GM21576 (cell line): Measurements from ENCODE around the gene DLL1.
A peak's percentile ranks its signal among the peaks of the same experiment; 100 is the strongest.

Experiments used
- ATAC-seq: cut with Tn5 transposase; IDR thresholded peaks from one replicate; pipeline ENCODE4 v1.9.1; 2021; ENCODE audit warnings: mild to moderate bottlenecking, moderate library complexity; ENCODE audit not compliant: unreplicated experiment

DLL1 gene

GRCh38 chr6:170295510-170296422 lies 4.9 kb upstream of the DLL1 start:
- peak; percentile 40 for ATAC-seq

GRCh38 chr6:170294813-170295509 lies 4.1 kb upstream of the DLL1 start:
- ATAC-seq, result no peak

DNA sequence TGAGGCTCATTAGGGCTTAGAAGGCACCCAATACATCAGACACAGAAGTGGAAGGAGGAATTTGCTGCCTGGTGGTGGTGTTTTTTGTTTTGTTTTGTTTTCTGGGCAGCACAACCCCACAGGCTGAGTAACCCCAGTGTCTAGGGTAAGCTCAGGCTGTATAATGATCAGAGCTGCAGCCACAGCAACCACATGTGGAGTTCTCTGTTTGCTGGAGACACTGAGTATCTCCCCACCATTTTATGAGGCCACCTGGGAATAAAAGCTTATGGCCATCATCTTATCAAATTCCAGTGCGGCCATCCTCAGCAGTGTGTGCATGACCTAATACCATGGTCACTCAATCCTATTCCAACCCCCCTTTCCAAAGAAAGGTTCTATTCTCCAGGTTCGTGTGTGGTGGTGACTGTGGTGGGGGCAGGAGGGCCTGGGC lies 3.4 kb upstream of the DLL1 start:
- no peak for ATAC-seq

DNA sequence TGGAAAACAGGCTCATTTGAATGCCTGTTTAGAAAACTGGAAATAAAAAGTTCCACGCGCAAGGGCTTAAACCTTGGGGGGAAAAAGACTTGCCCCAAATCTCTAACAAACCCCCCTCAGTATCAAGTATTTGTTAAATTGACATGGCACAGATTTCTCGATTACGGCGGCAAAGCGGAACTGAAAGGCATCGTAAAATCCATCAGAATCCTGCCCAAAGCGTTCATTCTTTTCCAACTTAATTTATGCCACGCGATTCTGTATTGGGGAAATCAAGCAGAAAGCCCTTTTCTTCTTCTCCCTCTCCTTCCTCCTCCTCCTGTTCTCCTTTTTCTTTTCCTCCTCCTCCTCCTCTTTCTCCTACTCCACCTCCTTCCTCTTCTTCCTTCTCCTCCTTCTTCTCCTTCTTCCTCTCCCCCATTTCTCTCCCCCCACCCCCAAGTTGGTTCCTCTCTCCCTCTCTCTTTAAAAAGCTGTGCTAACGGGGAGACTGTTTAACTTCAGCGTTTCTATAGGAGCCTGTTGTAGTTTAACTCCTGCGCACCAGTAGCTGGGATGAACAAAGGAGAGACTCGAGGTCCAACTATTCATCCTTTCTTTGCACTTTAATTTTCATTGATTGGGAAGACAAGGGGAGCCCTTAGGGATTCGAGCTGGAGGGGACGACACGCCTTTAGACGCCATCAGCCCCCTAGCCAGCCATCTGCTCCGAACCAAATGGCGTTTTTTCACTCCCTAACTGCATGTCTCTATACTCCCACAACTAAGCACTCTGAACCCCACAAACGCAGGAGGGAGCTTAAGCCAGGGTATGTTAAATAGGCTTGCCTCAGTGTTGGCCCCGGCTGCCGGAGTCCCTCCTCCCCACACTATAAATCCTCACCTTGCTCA lies 2.7 kb upstream of the DLL1 start:
- ATAC-seq, result no peak

GRCh38 chr6:170292407-170293158 lies 1.7 kb upstream of the DLL1 start:
- ATAC-seq, result no peak

GRCh38 chr6:170292111-170292406 lies 1.2 kb upstream of the DLL1 start:
- ATAC-seq, result no peak

DNA sequence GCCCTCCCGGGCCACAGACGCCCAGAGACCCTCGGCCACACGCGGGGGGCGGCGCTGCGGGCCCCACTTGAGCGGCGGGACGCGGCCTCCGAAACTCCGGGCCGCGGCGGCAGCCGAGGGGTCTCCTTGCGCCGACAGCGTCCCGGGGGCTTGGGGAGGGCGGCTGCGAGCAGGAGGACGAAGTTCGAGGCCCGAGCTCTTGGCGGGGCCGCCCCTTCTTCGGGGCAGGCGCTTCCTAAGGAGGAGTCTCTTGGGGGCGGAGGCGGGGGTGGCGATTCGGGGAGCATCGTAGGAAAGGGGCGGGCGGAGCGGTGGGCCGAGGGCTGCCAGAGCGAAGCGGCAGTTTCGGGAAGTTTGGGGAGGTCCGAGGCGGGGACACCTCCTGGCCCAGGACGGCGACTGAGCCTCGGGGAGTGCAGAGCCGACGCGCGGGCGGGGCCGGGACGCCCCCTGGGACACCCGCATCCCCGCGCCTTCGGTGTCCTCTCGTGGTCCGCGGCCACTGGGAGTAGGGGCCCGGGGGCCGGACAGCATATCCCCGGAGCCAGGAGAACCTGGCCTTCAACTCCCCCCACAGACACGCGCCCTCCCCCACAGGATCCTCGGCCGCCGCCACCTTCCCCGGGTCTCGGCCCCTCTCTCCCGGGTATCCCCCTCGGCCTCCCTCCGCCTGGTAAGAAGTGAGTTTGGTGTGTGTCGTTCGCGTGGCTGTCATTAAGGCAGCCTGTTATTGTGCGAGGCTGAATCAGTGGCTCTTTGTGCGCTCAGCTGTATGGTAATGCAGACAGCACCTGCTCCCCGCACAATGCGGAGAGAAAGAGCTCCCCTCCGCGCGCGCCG lies 613 bp upstream of the DLL1 start:
- peak; percentile 34 for ATAC-seq

GRCh38 chr6:170289951-170290295 lies 955 bp downstream of the DLL1 start:
- no peak for ATAC-seq

- no peak for ATAC-seq
Observed at GRCh38 chr6:170289180-170289931, 1.5 kb downstream of the DLL1 start.

DNA sequence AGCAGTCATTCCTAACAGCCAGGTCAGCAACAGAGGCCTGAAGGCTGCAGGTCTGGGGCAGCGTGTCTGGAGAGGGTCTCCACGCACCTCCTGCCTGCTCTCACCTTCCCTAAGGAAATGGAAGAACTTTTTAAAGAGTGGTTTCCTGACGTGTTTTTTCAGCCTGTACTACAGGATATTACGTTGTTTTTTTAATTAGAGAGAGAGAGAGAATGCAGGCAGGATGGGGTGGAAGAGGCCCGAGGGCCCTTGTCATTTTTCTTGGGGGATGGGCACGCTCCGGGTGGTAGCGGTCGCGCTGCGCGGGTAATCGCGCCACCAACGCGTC lies 2.1 kb downstream of the DLL1 start:
- ATAC-seq, result no peak

DNA sequence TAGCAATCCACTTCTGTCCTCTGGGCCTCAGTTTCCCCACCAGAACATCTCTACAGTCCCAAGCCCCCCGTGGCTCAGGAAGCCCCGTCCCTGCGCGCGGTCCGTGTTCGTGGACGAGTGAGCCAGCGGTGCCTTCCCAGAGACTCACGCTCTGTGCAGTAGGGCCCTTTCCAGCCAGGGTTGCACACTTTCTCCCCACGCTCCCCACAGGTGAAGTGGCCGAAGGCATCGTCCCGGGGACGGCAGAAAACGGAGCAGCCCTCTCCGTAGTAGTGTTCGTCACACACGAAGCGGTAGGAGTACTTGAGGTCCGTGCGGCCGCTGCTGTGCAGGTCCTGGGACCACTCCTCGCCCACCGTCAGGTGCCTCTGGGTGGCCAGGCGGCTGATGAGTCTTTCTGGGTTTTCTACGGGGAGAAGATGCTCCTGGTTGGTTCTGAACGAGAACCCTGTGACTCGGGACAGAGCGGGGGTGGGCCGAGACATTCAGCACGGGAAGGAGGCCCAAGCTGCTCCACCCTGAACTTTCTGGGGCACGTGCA lies 2.7 kb downstream of the DLL1 start:
- no peak for ATAC-seq

- ATAC-seq, result no peak
Observed at GRCh38 chr6:170287371-170287876, 3.5 kb downstream of the DLL1 start.

GRCh38 chr6:170286934-170287265 lies 4.0 kb downstream of the DLL1 start:
- no peak for ATAC-seq

DNA sequence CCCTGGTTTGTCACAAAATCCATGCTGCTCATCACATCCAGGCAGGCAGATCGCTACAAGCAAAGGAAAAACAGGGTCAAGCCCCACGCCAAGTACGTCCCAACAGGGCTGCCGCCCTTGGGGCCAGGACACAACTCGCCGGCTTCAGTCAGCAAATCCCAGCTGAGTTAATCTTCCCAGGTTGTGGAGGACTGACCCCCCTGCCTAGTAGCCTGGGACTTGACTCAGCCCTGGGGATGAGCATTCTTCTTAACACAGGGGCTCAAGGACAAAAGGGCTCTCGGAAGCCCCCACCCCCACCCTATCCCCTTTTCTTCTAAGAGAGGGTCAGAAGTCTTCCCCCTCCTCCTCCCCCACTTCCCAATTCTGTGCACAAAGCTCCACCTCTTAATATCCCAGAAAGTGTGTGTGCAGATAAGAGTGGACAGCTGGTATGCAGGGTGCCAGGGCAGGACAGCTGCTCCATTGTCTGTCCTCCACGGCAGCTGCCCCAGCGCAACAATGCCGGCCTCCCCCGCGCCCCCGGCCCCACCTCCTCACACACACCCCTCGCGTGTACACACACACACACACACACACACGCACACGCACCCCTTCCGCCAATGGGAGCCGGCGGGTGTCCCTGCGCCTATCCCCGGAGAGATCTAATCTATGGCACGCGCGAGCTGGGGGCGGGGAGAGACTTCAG lies 4.5 kb downstream of the DLL1 start:
- no peak for ATAC-seq

- ATAC-seq, result no peak
Observed at GRCh38 chr6:170285482-170285881, 5.4 kb downstream of the DLL1 start.

DNA sequence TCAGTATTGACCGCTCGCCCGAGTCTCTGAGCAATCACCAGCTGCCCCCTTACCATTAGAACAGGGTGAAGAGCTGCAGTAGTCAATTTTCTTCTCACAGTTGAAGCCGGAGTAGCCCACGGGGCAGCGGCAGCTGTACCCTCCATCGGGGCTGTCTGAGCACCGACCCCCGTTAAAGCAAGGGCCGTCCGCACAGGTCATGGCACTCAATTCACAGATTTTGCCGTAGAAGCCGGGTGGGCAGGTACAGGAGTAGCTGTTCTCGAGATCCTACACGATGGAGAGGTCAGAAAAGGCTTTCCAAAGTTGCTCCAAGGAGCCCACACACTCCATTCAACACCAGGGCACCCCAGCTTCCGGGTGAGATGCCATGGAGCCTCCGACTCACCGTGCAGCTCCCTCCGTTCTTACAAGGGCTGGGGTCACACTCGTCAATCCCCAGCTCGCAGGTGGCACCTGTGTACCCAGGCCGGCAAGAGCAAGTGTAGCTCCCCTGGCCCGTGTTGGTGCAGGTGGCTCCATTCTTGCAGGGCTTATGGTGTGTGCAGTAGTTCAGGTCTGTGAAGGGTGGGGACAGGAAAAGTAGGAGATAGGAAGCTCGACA lies 5.9 kb downstream of the DLL1 start:
- no peak for ATAC-seq

GRCh38 chr6:170284126-170284773 lies 6.6 kb downstream of the DLL1 start:
- ATAC-seq, result no peak
